ENCODE data around the gene SAMHD1. TPM values are rescaled to one million over a fixed set of nuclear protein-coding genes. Genes with fewer than 3 reads are reported as not detected.
A peak's percentile ranks its signal among the peaks of the same experiment; 100 is the strongest.
"Not testable (repeated sequence)": the region's sequence is repeated elsewhere in the genome, so short reads cannot be mapped to it uniquely, and the experiment has no call there.

Gene SAMHD1
- total RNA-seq, 1 donor from 2014 or later = 44.1 TPM

GRCh38 chr20:36883977-36884535 lies 67.5 kb downstream of the SAMHD1 start:
- intact Hi-C loops (cut with DNase I) = no loop called here
- no peak for DNase-seq
- ATAC-seq (ENCODE audit: poor library complexity) = no peak

GRCh38 chr20:36881888-36882287 lies 69.6 kb downstream of the SAMHD1 start:
- no peak for ATAC-seq (ENCODE audit: poor library complexity)
- intact Hi-C loops (cut with DNase I) = no loop called here
- no peak for DNase-seq

- no peak for DNase-seq
These were observed 70.2 kb downstream of the SAMHD1 start for GRCh38 chr20:36881331-36881730.

GRCh38 chr20:36880741-36881250 lies 70.7 kb downstream of the SAMHD1 start:
- DNase-seq (no peak), ATAC-seq (ENCODE audit: poor library complexity) (no peak)
- intact Hi-C loops (cut with DNase I) = no loop called here

More at GRCh38 chr20:36881331-36881730, 70.2 kb downstream of the SAMHD1 start:
- intact Hi-C loops (cut with DNase I) = no loop called here
- no peak for ATAC-seq (ENCODE audit: poor library complexity)

GRCh38 chr20:36878941-36879340 lies 72.6 kb downstream of the SAMHD1 start:
- no peak for ATAC-seq (ENCODE audit: poor library complexity)
- intact Hi-C loops (cut with DNase I) = no loop called here
- no peak for DNase-seq

- ATAC-seq (ENCODE audit: poor library complexity) = no peak
- intact Hi-C loops (cut with DNase I) = no loop called here
These were observed 75.1 kb downstream of the SAMHD1 start for GRCh38 chr20:36876473-36876833.

GRCh38 chr20:36875702-36876472 lies 75.6 kb downstream of the SAMHD1 start, which contains the start of gene TLDC2:
Gene TLDC2 (plus strand): TSS chr20:36876138. CDS start chr20:36876175, 37 bp downstream.
- ATAC-seq (ENCODE audit: poor library complexity) (peak; percentile 48), DNase-seq (no peak)
- intact Hi-C loops (cut with DNase I) = no loop called here

More at GRCh38 chr20:36876473-36876833, 75.1 kb downstream of the SAMHD1 start:
- DNase-seq = no peak

GRCh38 chr20:36875093-36875492 lies 76.4 kb downstream of the SAMHD1 start:
- intact Hi-C loops (cut with DNase I); ATAC-seq (ENCODE audit: poor library complexity); DNase-seq: not testable (repeated sequence)

- no peak for ATAC-seq (ENCODE audit: poor library complexity)
- DNase-seq = no peak
- intact Hi-C loops (cut with DNase I) = no loop called here
These were observed 77.9 kb downstream of the SAMHD1 start for GRCh38 chr20:36873498-36874189.

- DNase-seq (no peak), ATAC-seq (ENCODE audit: poor library complexity) (no peak)
- intact Hi-C loops (cut with DNase I) = no loop called here
These were observed 78.7 kb downstream of the SAMHD1 start for GRCh38 chr20:36872852-36873251.

- intact Hi-C loops (cut with DNase I) = no loop called here
- DNase-seq (no peak), ATAC-seq (ENCODE audit: poor library complexity) (no peak)
These were observed 79.6 kb downstream of the SAMHD1 start for GRCh38 chr20:36871640-36872570.

- DNase-seq = no peak
- intact Hi-C loops (cut with DNase I) = no loop called here
- ATAC-seq (ENCODE audit: poor library complexity) = no peak
These were observed 84.6 kb downstream of the SAMHD1 start for GRCh38 chr20:36866681-36867495.

GRCh38 chr20:36866164-36866563 lies 85.3 kb downstream of the SAMHD1 start:
- DNase-seq = no peak
- no peak for ATAC-seq (ENCODE audit: poor library complexity)
- intact Hi-C loops (cut with DNase I) = no loop called here

- DNase-seq = no peak
- no peak for ATAC-seq (ENCODE audit: poor library complexity)
- intact Hi-C loops (cut with DNase I) = no loop called here
These were observed 85.7 kb downstream of the SAMHD1 start for GRCh38 chr20:36865861-36866149.

- intact Hi-C loops (cut with DNase I) = no loop called here
- ATAC-seq (ENCODE audit: poor library complexity) (no peak), DNase-seq (no peak)
These were observed 86.2 kb downstream of the SAMHD1 start for GRCh38 chr20:36865076-36865860.

- no peak for DNase-seq
- intact Hi-C loops (cut with DNase I) = loop anchor here (2.0 to 5.0 kb wide), 2 partner anchors 32 to 91 kb away; partner anchors contain the start of gene DSN1
- ATAC-seq (ENCODE audit: poor library complexity) = no peak
These were observed 88.4 kb downstream of the SAMHD1 start for GRCh38 chr20:36862857-36863668.

Data from Right ventricle myocardium superior (tissue), 1 donor.